Osteoblast (primary cell): ENCODE results near the gene IL37. TPM values are rescaled to one million over a fixed set of nuclear protein-coding genes. Genes with fewer than 3 reads are reported as not detected.

Experiments
- DNase-seq: peaks from one replicate; pipeline ENCODE4 v3.0.0; 2011; ENCODE audit warnings: low spot score, mixed read lengths; ENCODE audit not compliant: insufficient read length; ENCODE audit errors: missing footprints
- H2AFZ ChIP-seq: 2 replicates; pipeline ENCODE4 v1.6.0; 2011; ENCODE audit warnings: mild to moderate bottlenecking, low read length
- H3K27ac ChIP-seq: 2 replicates; pipeline ENCODE4 v1.5.1; 2011; ENCODE audit warnings: mild to moderate bottlenecking, low read depth, low read length, moderate library complexity
- H3K27me3 ChIP-seq: 2 replicates; pipeline ENCODE4 v1.6.0; 2012; ENCODE audit warnings: mild to moderate bottlenecking, control low read depth, inconsistent platforms, low read length, moderate library complexity; ENCODE audit not compliant: insufficient read depth
- H3K36me3 ChIP-seq: 2 replicates; pipeline ENCODE4 v1.5.1; 2011; ENCODE audit warnings: mild to moderate bottlenecking, low read length, control low read depth, moderate library complexity; ENCODE audit not compliant: insufficient read depth
- H3K4me1 ChIP-seq: 2 replicates; pipeline ENCODE4 v1.5.1; 2011; ENCODE audit warnings: mild to moderate bottlenecking, low read length, control low read depth, moderate library complexity; ENCODE audit not compliant: insufficient read depth
- H3K4me2 ChIP-seq: 2 replicates; pipeline ENCODE4 v1.6.0; 2011; ENCODE audit warnings: mild to moderate bottlenecking, low read length; ENCODE audit not compliant: insufficient read depth
- H3K4me3 ChIP-seq: fragments of 200-600 bp; sonication (generic); 3 replicates; pipeline ENCODE4 v1.5.1; 2012; ENCODE audit warnings: mild to moderate bottlenecking, low read length, inconsistent platforms; ENCODE audit not compliant: insufficient read depth
- H3K79me2 ChIP-seq: 2 replicates; pipeline ENCODE4 v1.6.0; 2012; ENCODE audit warnings: mild to moderate bottlenecking, low read length, control low read depth, inconsistent platforms; ENCODE audit not compliant: insufficient read depth
- H3K9me3 ChIP-seq: 2 replicates; pipeline ENCODE4 v1.5.1; 2011; ENCODE audit warnings: low read depth, low read length, control low read depth
- H4K20me1 ChIP-seq: 2 replicates; pipeline ENCODE4 v1.6.0; 2012; ENCODE audit warnings: mild to moderate bottlenecking, low read length, control low read depth; ENCODE audit not compliant: insufficient read depth
- total RNA-seq: library from RNA; depleted of rRNA; stranded (reverse); fragments of >200 nt; gene quantifications from 2 replicates; pipeline ENCODE4 v1.2.3, GENCODE V29; 2012
- TF ChIP-seq, protein P1 (sequence below): IDR thresholded peaks from 2 replicates; pipeline ENCODE4 v1.5.1; 2011; ENCODE audit warnings: mild to moderate bottlenecking, low read depth, low read length, moderate library complexity; ENCODE audit errors: extremely low read depth

The IL37 gene
- total RNA-seq, 1 donor = not detected

DNA sequence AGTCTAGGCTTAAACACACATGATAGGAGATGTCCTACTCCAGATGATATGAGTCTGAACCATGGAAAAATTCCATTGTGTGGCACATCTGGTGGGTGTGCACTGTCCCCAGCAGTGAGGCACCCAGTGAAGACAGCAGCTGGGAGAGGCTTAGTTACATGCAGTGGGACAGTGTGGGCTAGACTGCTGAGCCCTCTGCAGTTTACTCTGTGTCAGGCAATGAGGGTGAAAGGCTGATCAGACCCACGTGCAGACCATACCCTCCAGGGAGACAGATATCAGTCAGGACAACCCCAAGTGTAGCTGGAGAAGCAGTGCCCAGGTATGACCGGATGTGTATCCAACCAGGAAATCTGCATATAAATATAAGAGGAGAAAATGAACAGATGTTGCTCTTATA, 13.4 kb downstream of the IL37 start:
- Histone ChIP-seq H3K36me3 (no peaks in the 10 kb centered on the region), H3K4me1 (no peaks in the 10 kb centered on the region), H2AFZ (no peak overlapping the region), H3K27me3 (peaks cover 24% of the 10 kb centered on the region), H4K20me1 (no peaks in the 10 kb centered on the region), H3K9me3 (peaks cover 1% of the 10 kb centered on the region), H3K4me2 (no peak overlapping the region), H3K79me2 (no peaks in the 10 kb centered on the region), H3K27ac (no peak overlapping the region), H3K4me3 (no peak overlapping the region)
- DNase-seq = no peak
- TF ChIP-seq, protein P1, sequence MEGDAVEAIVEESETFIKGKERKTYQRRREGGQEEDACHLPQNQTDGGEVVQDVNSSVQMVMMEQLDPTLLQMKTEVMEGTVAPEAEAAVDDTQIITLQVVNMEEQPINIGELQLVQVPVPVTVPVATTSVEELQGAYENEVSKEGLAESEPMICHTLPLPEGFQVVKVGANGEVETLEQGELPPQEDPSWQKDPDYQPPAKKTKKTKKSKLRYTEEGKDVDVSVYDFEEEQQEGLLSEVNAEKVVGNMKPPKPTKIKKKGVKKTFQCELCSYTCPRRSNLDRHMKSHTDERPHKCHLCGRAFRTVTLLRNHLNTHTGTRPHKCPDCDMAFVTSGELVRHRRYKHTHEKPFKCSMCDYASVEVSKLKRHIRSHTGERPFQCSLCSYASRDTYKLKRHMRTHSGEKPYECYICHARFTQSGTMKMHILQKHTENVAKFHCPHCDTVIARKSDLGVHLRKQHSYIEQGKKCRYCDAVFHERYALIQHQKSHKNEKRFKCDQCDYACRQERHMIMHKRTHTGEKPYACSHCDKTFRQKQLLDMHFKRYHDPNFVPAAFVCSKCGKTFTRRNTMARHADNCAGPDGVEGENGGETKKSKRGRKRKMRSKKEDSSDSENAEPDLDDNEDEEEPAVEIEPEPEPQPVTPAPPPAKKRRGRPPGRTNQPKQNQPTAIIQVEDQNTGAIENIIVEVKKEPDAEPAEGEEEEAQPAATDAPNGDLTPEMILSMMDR = no peak

DNA sequence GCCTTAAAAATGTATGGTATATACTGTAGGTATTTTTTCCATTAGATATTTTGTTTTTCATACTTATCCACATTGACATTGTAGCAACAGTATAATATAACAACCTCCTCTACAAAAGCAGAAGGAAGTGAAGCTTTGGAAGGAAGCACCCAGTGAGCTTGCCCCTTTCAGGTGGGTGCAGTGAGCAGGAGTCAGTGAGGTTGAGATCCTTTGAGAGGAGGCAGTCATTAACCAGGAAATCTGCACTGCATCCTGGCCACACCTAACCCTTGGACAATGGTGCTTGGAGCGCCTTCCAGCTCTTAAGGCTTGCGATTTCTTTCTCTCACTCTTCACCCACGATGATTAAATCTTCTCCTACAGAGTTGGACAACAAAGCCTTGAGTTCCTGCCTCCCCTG, 13.9 kb downstream of the IL37 start:
- Histone ChIP-seq H3K79me2 (no peaks in the 10 kb centered on the region), H3K4me3 (no peak overlapping the region), H3K27me3 (peaks cover 24% of the 10 kb centered on the region), H3K4me2 (no peak overlapping the region), H2AFZ (no peak overlapping the region), H4K20me1 (no peaks in the 10 kb centered on the region), H3K4me1 (no peaks in the 10 kb centered on the region), H3K36me3 (no peaks in the 10 kb centered on the region), H3K9me3 (no peaks in the 10 kb centered on the region), H3K27ac (no peak overlapping the region)
- DNase-seq = no peak
- TF ChIP-seq, protein P1 = no peak

DNA sequence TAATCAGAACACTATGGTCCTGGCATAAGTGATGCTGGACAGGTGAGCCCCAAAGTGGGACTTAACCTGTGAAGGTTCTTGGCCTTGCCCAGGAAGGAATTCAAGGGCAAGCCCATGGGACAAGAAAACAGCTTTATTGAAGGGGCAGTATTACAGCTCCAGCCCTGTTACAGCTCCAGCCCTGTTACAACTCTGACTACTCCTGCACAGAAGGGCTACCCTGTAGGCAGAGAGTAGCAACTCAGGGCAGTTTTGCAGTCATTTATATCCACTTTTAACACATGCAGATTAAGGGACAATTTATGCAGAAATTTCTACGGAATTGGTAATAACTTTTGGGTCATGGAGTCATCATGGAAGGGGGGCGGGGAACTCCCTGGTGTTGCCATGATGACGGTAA, 15.7 kb downstream of the IL37 start:
- Histone ChIP-seq H3K4me1 (no peaks in the 10 kb centered on the region), H3K36me3 (no peaks in the 10 kb centered on the region), H3K4me3 (no peak overlapping the region), H3K27ac (no peak overlapping the region), H3K4me2 (no peak overlapping the region), H4K20me1 (no peaks in the 10 kb centered on the region), H3K79me2 (no peaks in the 10 kb centered on the region), H3K9me3 (no peaks in the 10 kb centered on the region), H3K27me3 (peaks cover 34% of the 10 kb centered on the region), H2AFZ (no peak overlapping the region)
- DNase-seq = no peak
- TF ChIP-seq, protein P1 = no peak

DNA sequence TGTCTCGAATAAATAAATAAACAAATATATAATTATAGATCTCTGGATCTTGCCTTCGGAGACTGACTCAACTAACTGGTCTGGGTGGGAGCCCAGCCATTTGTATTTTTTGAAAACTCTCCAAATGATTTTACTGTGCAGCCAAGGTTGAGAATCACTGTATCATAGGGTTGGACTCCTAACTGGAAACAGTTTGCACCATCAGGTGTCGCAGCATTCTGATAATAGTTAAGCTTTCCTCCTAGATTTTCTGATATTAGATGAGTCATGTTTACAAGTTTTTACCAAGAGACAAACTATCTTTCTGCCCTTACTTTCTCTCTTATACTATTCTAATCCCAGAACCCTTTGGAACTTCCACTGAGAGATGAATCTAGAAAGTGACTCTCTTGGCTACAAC, 16.8 kb downstream of the IL37 start:
- TF ChIP-seq, protein P1 = no peak
- H3K36me3 ChIP-seq = no peaks in the 10 kb centered on the region
- peaks cover 41% of the 10 kb centered on the region for H3K27me3 ChIP-seq
- no peaks in the 10 kb centered on the region for H3K79me2 ChIP-seq
- no peaks in the 10 kb centered on the region for H3K9me3 ChIP-seq
- no peaks in the 10 kb centered on the region for H3K4me1 ChIP-seq
- DNase-seq = no peak
- no peak overlapping the region for H3K4me3 ChIP-seq
- H3K4me2 ChIP-seq = no peak overlapping the region
- no peak overlapping the region for H3K27ac ChIP-seq
- H2AFZ ChIP-seq = no peak overlapping the region
- no peaks in the 10 kb centered on the region for H4K20me1 ChIP-seq
